Measurements from ENCODE around the gene NUP93. TPM values are rescaled to one million over a fixed set of nuclear protein-coding genes. Genes with fewer than 3 reads are reported as not detected.

NUP93 gene
- polyA plus RNA-seq, 1 of the 3 experiments (the other 2 are of a cell fraction) = 43.1 TPM

DNA sequence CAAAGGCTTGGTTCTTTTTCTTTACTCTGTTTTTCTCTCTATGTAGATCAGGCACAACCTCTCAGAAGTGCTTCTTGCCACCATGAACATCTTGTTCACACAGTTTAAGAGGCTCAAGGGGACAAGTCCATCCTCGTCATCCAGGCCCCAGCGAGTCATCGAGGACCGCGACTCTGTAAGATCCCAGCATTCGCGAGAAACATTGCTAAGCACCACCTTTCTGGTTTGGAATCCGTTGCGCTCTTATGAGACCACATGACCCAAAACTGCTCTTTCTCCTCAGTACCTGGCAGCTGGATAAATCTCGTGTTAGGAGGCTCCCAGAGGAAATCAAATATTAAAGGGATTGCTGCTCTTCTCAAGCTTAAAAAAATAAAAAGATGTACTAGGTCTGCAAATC lies 111.7 kb downstream of the NUP93 start:
- Histone ChIP-seq H3K79me2 (ENCODE audit: insufficient read depth) (no peaks in the 10 kb centered on the region), H3F3A (replicated peaks; ENCODE audit: insufficient read depth) (peaks cover 4% of the 10 kb centered on the region), H2AFZ (ENCODE audit: low read depth) (no peak overlapping the region), H3K27ac (ENCODE audit: low read depth in 2 of 2, low read length in 1 of 2) (peak overlapping the region; percentile 40 to 82; a peak in 3 of 4 replicates), H3K4me1 (ENCODE audit: control insufficient read depth in 1 of 2, insufficient read depth in 2 of 2, low read depth in 1 of 2, low read length in 1 of 2) (peaks cover 0 to 10% of the 10 kb centered on the region in 2 experiments; a peak in 2 of 4 replicates), H3K4me3 (ENCODE audit: low read depth in 2 of 2, low read length in 1 of 2) (no peak overlapping the region), H3K36me3 (replicated peaks in 1 of 2; ENCODE audit: control insufficient read depth in 1 of 2, insufficient read depth in 2 of 2, low read length in 1 of 2) (peaks cover 40 to 48% of the 10 kb centered on the region in 2 experiments), H4K20me1 (ENCODE audit: insufficient read depth) (no peaks in the 10 kb centered on the region), H3K9me2 (no peaks in the 10 kb centered on the region), H3K27me3 (ENCODE audit: insufficient read depth) (no peaks in the 10 kb centered on the region), H3K9ac (no peak overlapping the region), H3K9me3 (no peaks in the 10 kb centered on the region), H3K4me2 (no peak overlapping the region)
- TF ChIP-seq RCOR1 (IDR thresholded peaks at IDR 0.05; ENCODE audit: low read length) (no peak), CHD2 (IDR thresholded peaks at IDR 0.05; ENCODE audit: low read length, partially characterized antibody) (no peak), TCF12 (IDR thresholded peaks at IDR 0.05) (no peak), RAD21 (IDR thresholded peaks at IDR 0.05; ENCODE audit: low read length) (no peak)
- 93% methylated on average over 10 of the region's 10 CpGs for WGBS (ENCODE audit: low lambda C conversion rate)
- POLR2A ChIA-PET = no interaction called here
- CTCF ChIA-PET = no interaction called here
- no peak for DNase-seq

DNA sequence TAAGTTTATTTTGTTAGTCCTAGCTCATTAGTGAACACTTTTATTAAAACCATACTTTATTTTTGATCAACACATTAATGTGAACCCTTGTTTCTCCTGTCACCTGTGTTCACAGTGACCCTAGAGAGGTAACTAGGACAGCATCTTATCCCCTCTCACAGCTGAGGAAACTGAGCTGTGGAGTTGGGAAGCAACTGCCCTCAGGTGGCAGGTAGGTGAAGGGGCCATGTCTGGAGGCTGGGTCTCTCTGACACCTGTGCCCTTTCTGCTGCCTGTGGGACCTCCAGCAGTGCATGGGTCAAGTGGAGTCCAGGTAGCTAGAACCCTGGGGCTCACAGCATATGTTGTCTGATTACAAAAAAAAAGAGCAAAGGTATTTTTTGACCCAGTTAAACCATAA lies 112.2 kb downstream of the NUP93 start:
- no peaks in the 10 kb centered on the region for H3K9me3 ChIP-seq
- H3K4me1 ChIP-seq (ENCODE audit: control insufficient read depth in 1 of 2, insufficient read depth in 2 of 2, low read depth in 1 of 2, low read length in 1 of 2) = peaks cover under 1 to 14% of the 10 kb centered on the region in 2 experiments; a peak in 3 of 4 replicates
- H3K4me3 ChIP-seq (ENCODE audit: low read depth in 2 of 2, low read length in 1 of 2) = no peak overlapping the region
- peaks cover 37 to 43% of the 10 kb centered on the region in 2 experiments for H3K36me3 ChIP-seq (replicated peaks in 1 of 2; ENCODE audit: control insufficient read depth in 1 of 2, insufficient read depth in 2 of 2, low read length in 1 of 2)
- H2AFZ ChIP-seq (ENCODE audit: low read depth) = no peak overlapping the region
- no peak for DNase-seq
- no peak overlapping the region for H3K9ac ChIP-seq
- H3K79me2 ChIP-seq (ENCODE audit: insufficient read depth) = no peaks in the 10 kb centered on the region
- H3K4me2 ChIP-seq = no peak overlapping the region
- H3K27me3 ChIP-seq (ENCODE audit: insufficient read depth) = no peaks in the 10 kb centered on the region
- CTCF ChIA-PET = interaction anchor here (0.9 kb wide), 1 partner anchor 12 kb away, joined by 4 read pairs; no protein-coding TSS in a partner anchor
- no peaks in the 10 kb centered on the region for H4K20me1 ChIP-seq (ENCODE audit: insufficient read depth)
- POLR2A ChIA-PET = no interaction called here
- no peaks in the 10 kb centered on the region for H3K9me2 ChIP-seq
- TF ChIP-seq NFIC (IDR thresholded peaks at IDR 0.05; ENCODE audit: borderline replicate concordance) (no peak), CHD2 (IDR thresholded peaks at IDR 0.05; ENCODE audit: low read length, partially characterized antibody) (no peak), GATA2 (CRISPR knock-in tag; IDR thresholded peaks at IDR 0.05) (no peak), TEAD4 (IDR thresholded peaks at IDR 0.05; ENCODE audit: borderline replicate concordance, insufficient read depth) (no peak), FOXJ3 (CRISPR knock-in tag; IDR thresholded peaks at IDR 0.05) (no peak), TCF12 (IDR thresholded peaks at IDR 0.05) (no peak), MEF2A (IDR thresholded peaks at IDR 0.05; ENCODE audit: borderline replicate concordance, low read depth) (no peak)
- TF ChIP-seq, protein P1, sequence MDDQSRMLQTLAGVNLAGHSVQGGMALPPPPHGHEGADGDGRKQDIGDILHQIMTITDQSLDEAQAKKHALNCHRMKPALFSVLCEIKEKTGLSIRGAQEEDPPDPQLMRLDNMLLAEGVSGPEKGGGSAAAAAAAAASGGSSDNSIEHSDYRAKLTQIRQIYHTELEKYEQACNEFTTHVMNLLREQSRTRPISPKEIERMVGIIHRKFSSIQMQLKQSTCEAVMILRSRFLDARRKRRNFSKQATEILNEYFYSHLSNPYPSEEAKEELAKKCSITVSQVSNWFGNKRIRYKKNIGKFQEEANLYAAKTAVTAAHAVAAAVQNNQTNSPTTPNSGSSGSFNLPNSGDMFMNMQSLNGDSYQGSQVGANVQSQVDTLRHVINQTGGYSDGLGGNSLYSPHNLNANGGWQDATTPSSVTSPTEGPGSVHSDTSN (IDR thresholded peaks at IDR 0.05) = no peak
- TF ChIP-seq, protein P2, sequence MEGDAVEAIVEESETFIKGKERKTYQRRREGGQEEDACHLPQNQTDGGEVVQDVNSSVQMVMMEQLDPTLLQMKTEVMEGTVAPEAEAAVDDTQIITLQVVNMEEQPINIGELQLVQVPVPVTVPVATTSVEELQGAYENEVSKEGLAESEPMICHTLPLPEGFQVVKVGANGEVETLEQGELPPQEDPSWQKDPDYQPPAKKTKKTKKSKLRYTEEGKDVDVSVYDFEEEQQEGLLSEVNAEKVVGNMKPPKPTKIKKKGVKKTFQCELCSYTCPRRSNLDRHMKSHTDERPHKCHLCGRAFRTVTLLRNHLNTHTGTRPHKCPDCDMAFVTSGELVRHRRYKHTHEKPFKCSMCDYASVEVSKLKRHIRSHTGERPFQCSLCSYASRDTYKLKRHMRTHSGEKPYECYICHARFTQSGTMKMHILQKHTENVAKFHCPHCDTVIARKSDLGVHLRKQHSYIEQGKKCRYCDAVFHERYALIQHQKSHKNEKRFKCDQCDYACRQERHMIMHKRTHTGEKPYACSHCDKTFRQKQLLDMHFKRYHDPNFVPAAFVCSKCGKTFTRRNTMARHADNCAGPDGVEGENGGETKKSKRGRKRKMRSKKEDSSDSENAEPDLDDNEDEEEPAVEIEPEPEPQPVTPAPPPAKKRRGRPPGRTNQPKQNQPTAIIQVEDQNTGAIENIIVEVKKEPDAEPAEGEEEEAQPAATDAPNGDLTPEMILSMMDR (IDR thresholded peaks at IDR 0.05) = no peak
- TF ChIP-seq, protein P3, sequence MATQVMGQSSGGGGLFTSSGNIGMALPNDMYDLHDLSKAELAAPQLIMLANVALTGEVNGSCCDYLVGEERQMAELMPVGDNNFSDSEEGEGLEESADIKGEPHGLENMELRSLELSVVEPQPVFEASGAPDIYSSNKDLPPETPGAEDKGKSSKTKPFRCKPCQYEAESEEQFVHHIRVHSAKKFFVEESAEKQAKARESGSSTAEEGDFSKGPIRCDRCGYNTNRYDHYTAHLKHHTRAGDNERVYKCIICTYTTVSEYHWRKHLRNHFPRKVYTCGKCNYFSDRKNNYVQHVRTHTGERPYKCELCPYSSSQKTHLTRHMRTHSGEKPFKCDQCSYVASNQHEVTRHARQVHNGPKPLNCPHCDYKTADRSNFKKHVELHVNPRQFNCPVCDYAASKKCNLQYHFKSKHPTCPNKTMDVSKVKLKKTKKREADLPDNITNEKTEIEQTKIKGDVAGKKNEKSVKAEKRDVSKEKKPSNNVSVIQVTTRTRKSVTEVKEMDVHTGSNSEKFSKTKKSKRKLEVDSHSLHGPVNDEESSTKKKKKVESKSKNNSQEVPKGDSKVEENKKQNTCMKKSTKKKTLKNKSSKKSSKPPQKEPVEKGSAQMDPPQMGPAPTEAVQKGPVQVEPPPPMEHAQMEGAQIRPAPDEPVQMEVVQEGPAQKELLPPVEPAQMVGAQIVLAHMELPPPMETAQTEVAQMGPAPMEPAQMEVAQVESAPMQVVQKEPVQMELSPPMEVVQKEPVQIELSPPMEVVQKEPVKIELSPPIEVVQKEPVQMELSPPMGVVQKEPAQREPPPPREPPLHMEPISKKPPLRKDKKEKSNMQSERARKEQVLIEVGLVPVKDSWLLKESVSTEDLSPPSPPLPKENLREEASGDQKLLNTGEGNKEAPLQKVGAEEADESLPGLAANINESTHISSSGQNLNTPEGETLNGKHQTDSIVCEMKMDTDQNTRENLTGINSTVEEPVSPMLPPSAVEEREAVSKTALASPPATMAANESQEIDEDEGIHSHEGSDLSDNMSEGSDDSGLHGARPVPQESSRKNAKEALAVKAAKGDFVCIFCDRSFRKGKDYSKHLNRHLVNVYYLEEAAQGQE (IDR thresholded peaks at IDR 0.05; ENCODE audit: low read depth, low read length) = no peak
- no peak overlapping the region for H3K27ac ChIP-seq (ENCODE audit: low read depth in 2 of 2, low read length in 1 of 2)
- peaks cover 8% of the 10 kb centered on the region for H3F3A ChIP-seq (replicated peaks; ENCODE audit: insufficient read depth)
